ENCODE results near the gene OR5AU1.
"Not testable (repeated sequence)": the region's sequence is repeated elsewhere in the genome, so short reads cannot be mapped to it uniquely, and the experiment has no call there.

DNA sequence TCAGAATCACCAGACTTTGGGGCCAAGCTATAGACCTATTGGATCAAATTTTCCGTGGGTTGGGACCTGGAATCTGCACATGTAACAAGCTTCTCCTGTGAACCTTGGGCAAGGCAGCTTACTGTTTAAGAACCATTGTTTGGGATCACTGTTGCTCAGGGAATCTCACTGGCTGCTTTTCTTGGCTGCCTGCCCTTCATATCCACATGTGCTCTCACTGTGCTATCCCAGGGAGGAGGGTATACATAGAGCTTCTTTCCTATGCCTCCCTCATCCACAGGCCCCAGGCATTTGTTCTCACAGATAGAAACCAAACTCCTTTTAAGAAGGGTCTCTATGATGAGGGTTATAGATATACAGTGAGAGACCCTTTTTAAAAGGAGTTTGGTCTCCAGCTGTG lies 9.8 kb upstream of the OR5AU1 start:
- TF ChIP-seq POLR2A (IDR thresholded peaks at IDR 0.05; ENCODE audit: low read length); GATA1 (IDR thresholded peaks at IDR 0.05; ENCODE audit: low read depth, low read length): not testable (repeated sequence)

Measured in erythroblast (primary cell).